Endothelial cell (in vitro differentiated cells): ENCODE results near the gene TAMALIN. TPM values are rescaled to one million over a fixed set of nuclear protein-coding genes. Genes with fewer than 3 reads are reported as not detected.

Experiments
- DNase-seq: peaks from one replicate; pipeline ENCODE4 v3.0.0; 2021; ENCODE audit warnings: low spot score
- H3K27ac Mint-ChIP-seq: one replicate; pipeline ENCODE4 v1.8.0; 2021; ENCODE audit warnings: mixed read lengths, inconsistent platforms; ENCODE audit not compliant: unreplicated experiment
- H3K27me3 Mint-ChIP-seq: one replicate; pipeline ENCODE4 v1.8.0; 2021; ENCODE audit warnings: mild to moderate bottlenecking, moderate library complexity, mixed read lengths, inconsistent platforms; ENCODE audit not compliant: unreplicated experiment
- H3K36me3 Mint-ChIP-seq: one replicate; pipeline ENCODE4 v1.8.0; 2021; ENCODE audit warnings: mild to moderate bottlenecking, low read depth, mixed read lengths, inconsistent platforms; ENCODE audit not compliant: unreplicated experiment
- H3K4me1 Mint-ChIP-seq: one replicate; pipeline ENCODE4 v1.8.0; 2021; ENCODE audit warnings: mild to moderate bottlenecking, mixed read lengths, inconsistent platforms; ENCODE audit not compliant: unreplicated experiment
- H3K4me3 Mint-ChIP-seq: one replicate; pipeline ENCODE4 v1.8.0; 2021; ENCODE audit warnings: mild to moderate bottlenecking, mixed read lengths, inconsistent platforms; ENCODE audit not compliant: unreplicated experiment
- H3K9me3 Mint-ChIP-seq: one replicate; pipeline ENCODE4 v1.8.0; 2021; ENCODE audit warnings: mixed read lengths, inconsistent platforms; ENCODE audit not compliant: unreplicated experiment
- total RNA-seq: library from RNA; stranded (reverse); fragmentation: NEBNext Ultra II Directional; extraction: Animal tissue kit (Norgen Biotek cat#: 25700); gene quantifications from one replicate; pipeline ENCODE4 v1.2.1, GENCODE V29; 2021; ENCODE audit not compliant: unreplicated experiment
- TF ChIP-seq, protein P1 (sequence below): fragments of 200-600 bp; sonication (generic); IDR thresholded peaks from one replicate; pipeline ENCODE4 v1.5.0; 2021; ENCODE audit warnings: antibody characterized with exemption; ENCODE audit not compliant: unreplicated experiment

Gene TAMALIN
- total RNA-seq, 1 donor from 2014 or later = 29.7 TPM

- Mint-ChIP-seq H3K27ac (no peak overlapping the region), H3K9me3 (no peaks in the 10 kb centered on the region), H3K4me3 (peak overlapping the region; percentile 89), H3K36me3 (peaks cover 8% of the 10 kb centered on the region), H3K27me3 (peaks cover 14% of the 10 kb centered on the region), H3K4me1 (peaks cover 29% of the 10 kb centered on the region)
- no peak for DNase-seq
- TF ChIP-seq, protein P1, sequence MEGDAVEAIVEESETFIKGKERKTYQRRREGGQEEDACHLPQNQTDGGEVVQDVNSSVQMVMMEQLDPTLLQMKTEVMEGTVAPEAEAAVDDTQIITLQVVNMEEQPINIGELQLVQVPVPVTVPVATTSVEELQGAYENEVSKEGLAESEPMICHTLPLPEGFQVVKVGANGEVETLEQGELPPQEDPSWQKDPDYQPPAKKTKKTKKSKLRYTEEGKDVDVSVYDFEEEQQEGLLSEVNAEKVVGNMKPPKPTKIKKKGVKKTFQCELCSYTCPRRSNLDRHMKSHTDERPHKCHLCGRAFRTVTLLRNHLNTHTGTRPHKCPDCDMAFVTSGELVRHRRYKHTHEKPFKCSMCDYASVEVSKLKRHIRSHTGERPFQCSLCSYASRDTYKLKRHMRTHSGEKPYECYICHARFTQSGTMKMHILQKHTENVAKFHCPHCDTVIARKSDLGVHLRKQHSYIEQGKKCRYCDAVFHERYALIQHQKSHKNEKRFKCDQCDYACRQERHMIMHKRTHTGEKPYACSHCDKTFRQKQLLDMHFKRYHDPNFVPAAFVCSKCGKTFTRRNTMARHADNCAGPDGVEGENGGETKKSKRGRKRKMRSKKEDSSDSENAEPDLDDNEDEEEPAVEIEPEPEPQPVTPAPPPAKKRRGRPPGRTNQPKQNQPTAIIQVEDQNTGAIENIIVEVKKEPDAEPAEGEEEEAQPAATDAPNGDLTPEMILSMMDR = no peak
Measured at GRCh38 chr12:52007158-52007921, 594 bp downstream of the TAMALIN start.

DNA sequence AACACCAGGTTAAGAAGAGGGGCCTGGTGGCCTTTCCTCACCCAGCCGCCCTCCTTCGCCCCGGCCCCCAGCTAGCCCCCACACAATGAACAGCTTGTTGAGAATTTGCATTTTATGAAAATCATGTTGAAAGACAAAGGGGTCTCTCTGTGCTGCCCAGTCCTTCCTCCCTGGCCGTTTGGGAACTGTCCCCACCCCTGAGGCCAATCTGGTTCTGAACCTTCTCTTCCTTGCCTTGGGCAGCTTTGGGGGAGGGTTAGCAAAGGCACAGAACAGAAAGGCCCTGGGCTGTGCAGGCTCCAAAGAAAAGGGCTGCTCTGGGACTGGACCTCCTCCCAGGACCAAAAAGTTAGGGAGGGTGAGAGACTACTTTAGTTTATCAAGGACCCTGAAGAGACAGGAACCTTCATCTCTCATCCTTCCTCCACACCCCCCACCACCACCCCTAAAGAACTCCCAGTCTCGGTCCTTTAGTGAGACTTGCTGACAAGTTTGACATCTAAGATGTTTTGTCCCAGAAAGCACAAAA lies 1.3 kb downstream of the TAMALIN start:
- Mint-ChIP-seq H3K27me3 (peaks cover 14% of the 10 kb centered on the region), H3K9me3 (no peaks in the 10 kb centered on the region), H3K4me1 (peaks cover 29% of the 10 kb centered on the region), H3K27ac (peak overlapping the region; percentile 13), H3K36me3 (peaks cover 4% of the 10 kb centered on the region), H3K4me3 (peak overlapping the region; percentile 87)
- DNase-seq = no peak
- TF ChIP-seq, protein P1 = no peak

DNA sequence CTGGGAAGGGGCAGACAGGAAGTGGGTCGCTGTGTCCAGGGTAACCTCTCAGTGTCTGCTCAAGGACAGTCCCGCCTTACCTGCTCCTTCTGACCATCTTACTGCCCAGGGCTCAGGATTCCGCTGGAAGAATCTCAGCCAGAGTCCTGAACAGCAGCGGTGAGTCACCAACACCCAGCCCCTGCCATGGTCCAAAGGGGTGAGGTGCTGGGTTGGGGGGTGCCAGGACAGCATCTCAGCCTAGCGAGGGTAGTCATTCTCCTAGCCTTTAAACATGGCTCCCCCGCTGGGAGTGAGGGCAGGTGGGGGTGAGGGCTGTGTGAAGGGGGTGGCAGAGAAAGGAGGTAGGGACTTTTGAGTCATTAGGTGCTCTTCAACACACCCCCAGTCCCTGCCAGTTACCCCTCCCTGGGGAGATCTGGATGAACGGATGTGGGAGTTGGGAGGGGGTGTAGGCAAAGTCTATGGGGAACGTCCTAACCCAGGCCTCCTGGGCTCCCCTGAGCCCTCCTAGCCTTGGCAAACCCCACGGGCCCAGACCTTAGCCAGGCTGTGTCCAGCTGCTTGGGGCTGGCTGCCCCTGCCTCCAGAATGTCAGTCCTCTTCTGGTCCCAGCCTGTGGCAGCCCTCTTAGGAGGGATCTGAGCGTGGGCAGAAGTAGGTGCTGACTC lies 2.5 kb downstream of the TAMALIN start:
- no peak for DNase-seq
- H3K9me3 Mint-ChIP-seq = no peaks in the 10 kb centered on the region
- H3K27ac Mint-ChIP-seq = no peak overlapping the region
- H3K4me3 Mint-ChIP-seq = no peak overlapping the region
- peaks cover 40% of the 10 kb centered on the region for H3K4me1 Mint-ChIP-seq
- H3K27me3 Mint-ChIP-seq = peaks cover 20% of the 10 kb centered on the region
- TF ChIP-seq, protein P1 = no peak
- H3K36me3 Mint-ChIP-seq = peaks cover 14% of the 10 kb centered on the region

GRCh38 chr12:52010152-52010622 lies 3.4 kb downstream of the TAMALIN start:
- peak overlapping the region; percentile 70 for H3K27ac Mint-ChIP-seq
- DNase-seq = peak; percentile 86
- H3K36me3 Mint-ChIP-seq = peaks cover 16% of the 10 kb centered on the region
- no peaks in the 10 kb centered on the region for H3K9me3 Mint-ChIP-seq
- TF ChIP-seq, protein P1 = no peak
- no peak overlapping the region for H3K4me3 Mint-ChIP-seq
- peaks cover 20% of the 10 kb centered on the region for H3K27me3 Mint-ChIP-seq
- peaks cover 41% of the 10 kb centered on the region for H3K4me1 Mint-ChIP-seq
